SH-SY5Y (cell line): ENCODE measurements around the gene ERAS.

ENCODE experiments used
- GATA2 ChIP-seq: IDR thresholded peaks from 2 replicates; pipeline ENCODE4 v1.6.1; 2011; ENCODE audit warnings: mild to moderate bottlenecking, low read depth, low read length
- GATA3 ChIP-seq: IDR thresholded peaks from 2 replicates; pipeline ENCODE4 v1.6.1; 2011; ENCODE audit warnings: low read depth, mild to moderate bottlenecking, low read length, moderate library complexity

Gene ERAS

DNA sequence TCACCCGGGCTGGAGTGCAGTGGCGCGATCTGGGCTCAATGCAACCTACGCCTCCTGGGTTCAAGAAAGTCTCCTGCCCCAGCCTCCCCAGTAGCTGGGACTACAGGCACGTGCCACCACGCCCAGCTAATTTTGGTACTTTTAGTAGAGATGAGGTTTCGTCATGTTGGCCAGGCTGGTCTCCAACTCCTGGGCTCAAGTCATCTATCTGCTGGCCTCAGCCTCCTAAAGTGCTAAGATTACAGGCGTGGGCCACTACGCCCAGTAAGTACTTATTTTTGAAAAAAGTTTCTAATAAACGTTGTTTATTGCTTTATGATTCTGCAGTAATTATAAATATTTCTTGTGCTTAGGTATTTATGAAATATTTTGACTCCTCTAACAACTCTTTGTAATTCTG, 13.4 kb downstream of the ERAS start:
- TF ChIP-seq GATA2 (no peak), GATA3 (no peak)

DNA sequence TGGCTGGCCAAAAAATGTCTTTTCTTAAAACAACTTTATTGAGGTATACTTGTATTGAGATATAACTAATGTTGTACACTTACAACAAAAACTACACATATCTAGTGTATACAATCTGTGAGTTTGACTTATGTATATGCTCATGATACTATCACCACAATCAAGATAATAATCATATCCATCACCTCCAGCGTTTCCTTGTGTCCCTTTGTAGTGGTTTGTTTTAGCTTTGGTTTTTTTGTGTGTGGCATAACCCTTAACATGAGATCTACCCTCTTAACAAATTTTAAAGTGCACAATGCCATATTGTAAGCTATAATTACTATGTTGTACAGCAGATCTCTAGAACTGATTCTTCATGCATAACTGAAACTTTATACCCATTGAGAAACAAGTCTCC, 22.5 kb downstream of the ERAS start:
- TF ChIP-seq GATA2 (no peak), GATA3 (no peak)

DNA sequence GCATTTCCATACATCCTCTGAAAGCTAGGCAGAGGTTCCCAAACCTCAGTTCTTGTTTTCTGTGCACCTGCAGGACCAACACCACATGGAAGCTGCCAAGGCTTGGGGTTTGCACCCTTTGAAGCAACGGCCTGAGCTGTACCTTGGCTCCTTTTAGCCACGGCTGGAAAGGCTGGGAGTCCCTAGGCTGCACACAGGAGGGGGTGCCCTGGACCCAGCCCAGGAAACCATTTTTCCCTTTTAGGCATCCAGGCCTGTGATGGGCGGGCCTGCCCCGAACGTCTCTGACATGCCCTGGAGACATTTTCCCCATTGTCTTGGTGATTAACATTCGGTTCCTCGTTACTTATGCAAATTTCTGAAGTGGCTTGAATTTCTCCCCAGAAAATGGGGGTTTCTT, 26.5 kb downstream of the ERAS start:
- TF ChIP-seq GATA3: no peak
- no peak for TF ChIP-seq GATA2

DNA sequence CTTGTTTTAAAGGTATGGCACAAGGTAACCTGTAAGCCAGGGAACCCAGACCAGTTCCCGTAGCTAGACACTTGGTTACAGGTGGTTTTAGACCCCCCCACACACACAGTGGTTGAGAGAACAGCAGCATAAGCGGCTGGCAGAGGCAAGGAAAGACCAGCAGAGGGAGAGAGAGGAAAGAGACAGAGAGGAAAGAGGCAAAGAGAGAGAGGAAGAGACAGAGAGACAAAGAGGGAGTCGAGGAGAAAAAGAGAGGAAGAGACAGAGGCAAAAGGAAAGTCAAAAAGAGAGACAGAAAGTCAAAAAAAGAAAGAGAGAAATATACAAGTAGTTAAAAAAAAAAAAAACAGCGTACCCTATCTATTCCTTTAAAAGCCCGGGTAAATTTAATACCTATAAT, 28.6 kb downstream of the ERAS start:
- TF ChIP-seq GATA3: no peak
- no peak for TF ChIP-seq GATA2

DNA sequence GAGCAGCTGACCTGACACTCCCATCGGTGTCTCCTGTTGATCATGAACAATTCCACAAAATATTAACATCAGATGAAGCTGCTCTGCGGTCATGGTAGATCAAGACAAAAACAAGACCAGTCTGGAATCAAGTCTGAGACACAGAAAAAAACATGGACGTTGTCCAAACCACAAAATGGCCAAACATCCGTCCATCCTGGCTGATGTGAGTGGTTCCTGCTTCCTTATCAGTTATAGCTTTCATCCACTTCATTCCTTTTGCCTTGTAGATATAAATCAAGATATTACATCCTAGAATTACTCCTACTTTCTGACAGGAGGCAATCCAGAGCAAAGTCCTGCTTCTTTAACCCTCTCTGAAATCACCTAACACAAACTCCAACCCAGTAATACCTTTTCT, 37.9 kb downstream of the ERAS start:
- TF ChIP-seq GATA2 (no peak), GATA3 (no peak)
